GM12801 (cell line): Measurements from ENCODE around the gene MTFR1L.

Experiments used
- TF ChIP-seq, protein P1 (sequence below): IDR thresholded peaks from one replicate; pipeline ENCODE4 v1.5.1; 2011; ENCODE audit warnings: control low read depth; ENCODE audit not compliant: insufficient read length; ENCODE audit errors: extremely low read depth

Gene MTFR1L

GRCh38 chr1:25816112-25816718 is 3.5 kb upstream of the MTFR1L start:
- TF ChIP-seq, protein P1, sequence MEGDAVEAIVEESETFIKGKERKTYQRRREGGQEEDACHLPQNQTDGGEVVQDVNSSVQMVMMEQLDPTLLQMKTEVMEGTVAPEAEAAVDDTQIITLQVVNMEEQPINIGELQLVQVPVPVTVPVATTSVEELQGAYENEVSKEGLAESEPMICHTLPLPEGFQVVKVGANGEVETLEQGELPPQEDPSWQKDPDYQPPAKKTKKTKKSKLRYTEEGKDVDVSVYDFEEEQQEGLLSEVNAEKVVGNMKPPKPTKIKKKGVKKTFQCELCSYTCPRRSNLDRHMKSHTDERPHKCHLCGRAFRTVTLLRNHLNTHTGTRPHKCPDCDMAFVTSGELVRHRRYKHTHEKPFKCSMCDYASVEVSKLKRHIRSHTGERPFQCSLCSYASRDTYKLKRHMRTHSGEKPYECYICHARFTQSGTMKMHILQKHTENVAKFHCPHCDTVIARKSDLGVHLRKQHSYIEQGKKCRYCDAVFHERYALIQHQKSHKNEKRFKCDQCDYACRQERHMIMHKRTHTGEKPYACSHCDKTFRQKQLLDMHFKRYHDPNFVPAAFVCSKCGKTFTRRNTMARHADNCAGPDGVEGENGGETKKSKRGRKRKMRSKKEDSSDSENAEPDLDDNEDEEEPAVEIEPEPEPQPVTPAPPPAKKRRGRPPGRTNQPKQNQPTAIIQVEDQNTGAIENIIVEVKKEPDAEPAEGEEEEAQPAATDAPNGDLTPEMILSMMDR: no peak

GRCh38 chr1:25817840-25818501 is 1.8 kb upstream of the MTFR1L start:
- TF ChIP-seq, protein P1: no peak

- TF ChIP-seq, protein P1: no peak
These were observed 1.2 kb upstream of the MTFR1L start for GRCh38 chr1:25818569-25818968.

DNA sequence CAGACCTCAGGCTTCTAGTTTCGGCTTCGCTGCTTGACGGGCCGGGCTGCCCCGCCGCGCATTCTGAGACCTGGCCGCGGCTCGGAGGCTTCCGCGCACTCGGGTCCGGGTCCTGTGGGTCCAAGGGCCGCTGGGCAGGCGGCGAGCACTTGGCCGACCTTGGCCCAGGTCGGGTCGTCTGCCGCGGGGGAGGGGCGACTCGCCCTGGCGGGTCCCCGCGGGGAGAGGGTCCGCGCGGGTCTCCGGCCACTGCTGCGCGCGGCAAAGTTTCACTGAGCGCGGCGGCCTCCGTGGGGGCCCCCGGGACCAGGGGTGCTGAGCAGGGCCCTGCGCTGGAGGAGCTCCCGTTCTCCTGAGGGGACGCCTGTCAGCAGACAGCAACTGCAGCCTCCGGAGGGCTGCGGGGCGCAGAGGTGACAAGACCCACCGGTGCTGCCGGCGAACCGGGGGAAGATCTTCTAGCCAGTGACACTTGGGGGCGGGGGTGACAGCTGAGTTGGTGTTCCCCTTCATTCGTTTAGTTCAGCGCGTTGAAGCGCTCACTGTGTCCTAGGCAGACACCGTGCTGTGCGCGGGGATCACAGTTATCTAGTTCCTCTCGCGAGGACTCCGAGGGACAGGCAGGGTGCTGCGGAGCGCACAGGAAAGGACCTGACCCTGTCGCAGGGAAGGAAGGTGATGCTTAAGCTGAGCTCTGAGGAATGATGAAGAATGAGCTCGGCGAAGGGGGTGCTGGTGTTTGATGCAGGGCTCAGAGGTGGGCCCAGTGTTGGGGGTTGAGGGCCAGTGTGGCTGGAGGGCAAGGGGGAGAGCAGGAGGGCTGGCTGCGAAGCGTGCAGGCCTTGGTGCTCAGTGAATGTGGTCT is 725 bp downstream of the MTFR1L start:
- TF ChIP-seq, protein P1: no peak

DNA sequence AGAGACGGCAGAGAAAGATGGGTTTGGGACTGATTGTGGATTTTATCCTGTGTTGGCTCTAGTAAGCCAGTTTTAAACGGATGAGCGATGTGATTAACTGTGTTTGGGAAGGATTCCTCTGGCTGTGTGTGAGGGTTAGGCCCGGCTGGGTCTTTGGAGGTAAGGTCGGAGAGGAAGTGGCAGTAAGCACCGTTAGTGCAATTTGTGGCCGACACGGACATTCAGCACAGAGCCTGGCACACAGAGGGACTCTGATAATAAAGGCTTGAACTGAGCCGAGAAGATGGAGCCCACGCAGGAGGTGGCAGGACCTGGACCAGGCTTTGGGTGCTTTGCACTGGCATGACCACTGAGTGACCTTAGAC is 1.3 kb downstream of the MTFR1L start:
- TF ChIP-seq, protein P1: no peak

- TF ChIP-seq, protein P1: no peak
These were observed 1.9 kb downstream of the MTFR1L start for GRCh38 chr1:25821630-25822091.

DNA sequence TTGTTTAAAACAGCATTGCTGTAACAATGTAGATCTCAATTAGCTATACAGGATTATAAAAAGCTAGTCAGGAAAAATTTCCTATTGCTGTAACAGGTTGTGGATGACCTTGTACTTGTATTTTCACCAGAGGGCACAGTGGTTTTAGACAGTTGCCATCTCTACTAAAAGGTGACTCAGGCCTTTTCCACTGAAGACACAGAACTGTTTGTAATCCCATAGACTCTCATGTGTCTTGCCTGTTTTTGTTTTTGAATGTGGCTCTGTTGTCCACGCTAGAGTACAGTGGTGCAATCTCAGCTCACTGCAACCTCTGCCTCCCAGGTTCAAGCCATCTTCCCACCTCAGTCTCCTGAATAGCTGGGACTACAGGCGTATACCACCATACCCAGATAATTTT is 5.9 kb downstream of the MTFR1L start:
- TF ChIP-seq, protein P1: no peak
